Measurements from ENCODE around the gene CEP57L1.

GRCh38 chr6:109204511-109204910 lies 109.2 kb downstream of the CEP57L1 start:
- TF ChIP-seq POLR2A (IDR thresholded peaks at IDR 0.05; ENCODE audit: borderline replicate concordance, extremely low read depth, insufficient read depth, insufficient read length): no peak
- TF ChIP-seq CTCF (IDR thresholded peaks at IDR 0.05 in 2 of 3, conservative IDR thresholded peaks at IDR 0.05 in 1 of 3; ENCODE audit: borderline replicate concordance in 1 of 3, insufficient read depth in 1 of 3, low read depth in 2 of 3, low read length in 2 of 3): no peak
- TF ChIP-seq REST (IDR thresholded peaks at IDR 0.05; ENCODE audit: low read depth): no peak
- TF ChIP-seq YY1 (IDR thresholded peaks at IDR 0.05; ENCODE audit: extremely low read depth, insufficient replicate concordance, low read depth, low read length): no peak
- TF ChIP-seq JUND (IDR thresholded peaks at IDR 0.05): no peak
- TF ChIP-seq EZH2phosphoT487 (IDR thresholded peaks at IDR 0.05; ENCODE audit: borderline replicate concordance): no peak
- no peak for TF ChIP-seq POLR2AphosphoS5 (IDR thresholded peaks at IDR 0.05; ENCODE audit: low read depth, low read length)
- TF ChIP-seq SRF (IDR thresholded peaks at IDR 0.05; ENCODE audit: low read depth): no peak
- no peak for TF ChIP-seq EZH2 (IDR thresholded peaks at IDR 0.05)
- TF ChIP-seq EGR1 (IDR thresholded peaks at IDR 0.05; ENCODE audit: low read depth): no peak
- TF ChIP-seq TCF7L2 (IDR thresholded peaks at IDR 0.05; ENCODE audit: borderline replicate concordance, extremely low read depth, insufficient read depth, insufficient read length): no peak
- no peak for TF ChIP-seq ZFX (IDR thresholded peaks at IDR 0.05)
- no peak for TF ChIP-seq CEBPB (IDR thresholded peaks at IDR 0.05; ENCODE audit: low read depth)
- no peak for TF ChIP-seq RAD21 (IDR thresholded peaks at IDR 0.05; ENCODE audit: low read depth)

Data from HCT116 (cell line).